Melanocyte of skin (primary cell): Measurements from ENCODE around the gene GPR83. TPM values are rescaled to one million over a fixed set of nuclear protein-coding genes. Genes with fewer than 3 reads are reported as not detected.

Source experiments
- total RNA-seq, 2 donors: library from RNA; depleted of rRNA; stranded (reverse); fragments of >200 nt; gene quantifications; 2 replicates each; pipeline ENCODE4 v1.2.3, GENCODE V29; 2012

GPR83 gene
- under 1 TPM in 1 of 2 donors, not detected in 1; under 0.01 TPM for total RNA-seq

GRCh38 chr11:94400839-94401772 is at the start of gene GPR83:
GPR83 (minus strand) TSS chr11:94401419; CDS start chr11:94401247, 172 bp downstream.

Other genes starting within 250 kb of the GPR83 start
- gene IZUMO1R, start 96.8 kb downstream of the GPR83 start, total RNA-seq, result not detected
- 10 to 100 TPM; 14.5 to 18.3 TPM for gene MRE11, start 92.4 kb upstream of the GPR83 start, total RNA-seq
- 10 to 100 TPM in 1 of 2 donors, 1 to 10 TPM in 1; 9.3 to 12.0 TPM for gene ANKRD49, start 92.6 kb upstream of the GPR83 start, total RNA-seq
- not detected for gene C11orf97, start 111.0 kb upstream of the GPR83 start, total RNA-seq
- gene FUT4, start 142.5 kb upstream of the GPR83 start, total RNA-seq, result 1 to 10 TPM; 3.3 to 6.2 TPM
- 1 to 10 TPM in 1 of 2 donors, under 1 TPM in 1; 0.67 to 1.0 TPM for gene PIWIL4, start 165.9 kb upstream of the GPR83 start, total RNA-seq